A673 (cell line): ENCODE results near the gene ERGIC1.

Experiments used
- CTCF ChIP-seq: fragments of 300-800, 200-600 bp; sonication (generic); conservative IDR thresholded peaks from 2 replicates; pipeline ENCODE4 v1.5.1; 2017; ENCODE audit warnings: low read depth, mild to moderate bottlenecking, antibody characterized with exemption, low read length, moderate library complexity, mixed read lengths
- EZH2 ChIP-seq: fragments of 200-600 bp; sonication (generic); IDR thresholded peaks from 2 replicates; pipeline ENCODE4 v1.6.1; 2017; ENCODE audit warnings: borderline replicate concordance, low read depth, mild to moderate bottlenecking, mixed read lengths, antibody characterized with exemption, low read length; ENCODE audit not compliant: poor library complexity, severe bottlenecking

- TF ChIP-seq CTCF (no peak), EZH2 (no peak)
These were observed 43.6 kb downstream of the ERGIC1 start for GRCh38 chr5:172877466-172878260.
